22Rv1 (cell line): ENCODE results near the gene KCNQ4.
A peak's percentile ranks its signal among the peaks of the same experiment; 100 is the strongest.

Experiments used
- H3K27ac ChIP-seq: fragments of 450-650 bp; 2 replicates; pipeline ENCODE4 v1.5.1; 2017
- ZFX ChIP-seq: fragments of 450-650 bp; IDR thresholded peaks from 2 replicates; pipeline ENCODE4 v1.6.1; 2017; ENCODE audit warnings: antibody characterized with exemption, borderline replicate concordance
- TF ChIP-seq, protein P1 (sequence below): fragments of 450-650 bp; IDR thresholded peaks from 2 replicates; pipeline ENCODE4 v1.5.1; 2017; ENCODE audit warnings: mild to moderate bottlenecking

KCNQ4 gene

DNA sequence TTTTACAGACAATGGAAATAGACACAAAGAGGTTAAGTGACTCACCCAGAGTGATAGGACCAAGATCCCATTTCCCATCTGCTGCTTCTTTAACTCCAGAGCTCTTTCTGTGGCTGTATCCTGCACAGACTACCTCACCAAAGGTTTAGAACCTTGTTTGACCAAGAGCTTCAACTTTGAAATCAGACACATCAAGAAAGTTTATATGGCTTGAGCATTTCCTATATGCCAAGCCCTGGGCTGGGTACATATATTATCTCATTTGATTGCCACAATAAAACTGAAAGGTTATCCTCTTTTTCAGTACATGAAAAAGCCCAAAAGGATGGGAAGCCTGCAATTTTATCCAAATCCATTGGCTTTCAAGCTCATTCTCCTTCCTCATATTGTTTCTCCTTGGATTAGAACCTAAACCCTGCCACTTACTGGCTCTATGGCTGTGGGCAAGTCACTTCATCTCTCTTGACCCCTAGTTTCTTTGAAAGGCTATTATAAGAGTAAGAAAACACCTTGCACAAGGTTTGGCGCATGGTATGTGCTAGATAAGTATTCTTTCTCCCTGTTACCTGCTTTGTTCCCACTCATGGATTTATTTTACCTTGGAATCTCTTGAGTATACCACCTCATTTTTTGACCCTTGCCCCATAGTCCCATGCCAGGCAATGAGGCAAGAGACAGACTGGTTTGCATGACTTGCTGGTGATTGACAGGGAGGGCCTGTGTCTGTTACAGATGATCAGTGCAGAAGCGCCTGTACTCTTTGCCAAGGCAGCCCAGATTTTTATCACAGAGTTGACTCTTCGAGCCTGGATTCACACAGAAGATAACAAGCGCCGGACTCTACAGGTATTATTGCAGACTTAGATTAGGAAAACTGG lies 34.5 kb upstream of the KCNQ4 start:
- no peak for TF ChIP-seq ZFX
- TF ChIP-seq, protein P1, sequence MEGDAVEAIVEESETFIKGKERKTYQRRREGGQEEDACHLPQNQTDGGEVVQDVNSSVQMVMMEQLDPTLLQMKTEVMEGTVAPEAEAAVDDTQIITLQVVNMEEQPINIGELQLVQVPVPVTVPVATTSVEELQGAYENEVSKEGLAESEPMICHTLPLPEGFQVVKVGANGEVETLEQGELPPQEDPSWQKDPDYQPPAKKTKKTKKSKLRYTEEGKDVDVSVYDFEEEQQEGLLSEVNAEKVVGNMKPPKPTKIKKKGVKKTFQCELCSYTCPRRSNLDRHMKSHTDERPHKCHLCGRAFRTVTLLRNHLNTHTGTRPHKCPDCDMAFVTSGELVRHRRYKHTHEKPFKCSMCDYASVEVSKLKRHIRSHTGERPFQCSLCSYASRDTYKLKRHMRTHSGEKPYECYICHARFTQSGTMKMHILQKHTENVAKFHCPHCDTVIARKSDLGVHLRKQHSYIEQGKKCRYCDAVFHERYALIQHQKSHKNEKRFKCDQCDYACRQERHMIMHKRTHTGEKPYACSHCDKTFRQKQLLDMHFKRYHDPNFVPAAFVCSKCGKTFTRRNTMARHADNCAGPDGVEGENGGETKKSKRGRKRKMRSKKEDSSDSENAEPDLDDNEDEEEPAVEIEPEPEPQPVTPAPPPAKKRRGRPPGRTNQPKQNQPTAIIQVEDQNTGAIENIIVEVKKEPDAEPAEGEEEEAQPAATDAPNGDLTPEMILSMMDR, result no peak
- peak overlapping the region; percentile 50 for H3K27ac ChIP-seq

DNA sequence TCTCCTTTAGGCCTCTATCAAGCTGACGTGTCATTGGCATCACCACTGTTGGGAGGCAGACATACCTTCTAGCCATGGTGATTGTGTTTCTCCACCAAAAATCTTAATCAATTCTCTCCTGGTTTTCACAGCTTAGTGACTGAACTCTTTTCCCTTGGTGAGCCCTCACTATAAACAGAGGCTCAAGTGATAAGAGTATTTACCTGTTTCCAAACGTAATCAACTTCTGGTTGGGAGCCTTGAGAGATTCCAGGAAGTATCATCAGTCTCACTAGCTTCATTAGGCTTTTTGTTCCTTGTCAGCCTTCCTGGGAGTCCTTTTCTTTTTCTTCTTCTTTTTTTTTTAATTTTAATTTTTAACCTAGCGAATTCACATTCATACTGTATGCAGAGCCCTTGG lies 33.8 kb upstream of the KCNQ4 start:
- TF ChIP-seq ZFX, result no peak
- TF ChIP-seq, protein P1, result no peak
- H3K27ac ChIP-seq, result peak overlapping the region; percentile 50

DNA sequence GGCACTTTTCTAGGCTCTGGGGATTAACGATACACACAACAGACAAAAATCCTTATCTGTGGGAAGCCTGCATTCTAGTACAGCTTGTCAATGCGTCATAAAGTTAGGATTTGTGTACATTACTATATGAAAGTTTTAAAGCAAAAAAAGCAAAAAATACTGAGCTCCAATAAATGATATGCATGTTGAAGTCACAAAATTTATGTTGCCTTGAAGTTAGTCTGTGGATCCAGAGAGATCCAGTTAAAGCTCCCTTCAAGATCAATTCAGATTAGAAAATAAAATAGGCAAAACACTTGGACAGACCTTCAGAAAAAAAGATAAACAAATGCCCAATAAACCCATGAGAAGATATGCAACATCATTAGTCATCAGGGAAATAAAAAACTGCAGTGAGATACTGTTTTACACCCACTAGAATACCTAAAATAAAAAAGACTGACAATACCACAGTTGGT lies 33.1 kb upstream of the KCNQ4 start:
- peak overlapping the region; percentile 50 for H3K27ac ChIP-seq
- TF ChIP-seq ZFX, result no peak
- TF ChIP-seq, protein P1, result no peak

DNA sequence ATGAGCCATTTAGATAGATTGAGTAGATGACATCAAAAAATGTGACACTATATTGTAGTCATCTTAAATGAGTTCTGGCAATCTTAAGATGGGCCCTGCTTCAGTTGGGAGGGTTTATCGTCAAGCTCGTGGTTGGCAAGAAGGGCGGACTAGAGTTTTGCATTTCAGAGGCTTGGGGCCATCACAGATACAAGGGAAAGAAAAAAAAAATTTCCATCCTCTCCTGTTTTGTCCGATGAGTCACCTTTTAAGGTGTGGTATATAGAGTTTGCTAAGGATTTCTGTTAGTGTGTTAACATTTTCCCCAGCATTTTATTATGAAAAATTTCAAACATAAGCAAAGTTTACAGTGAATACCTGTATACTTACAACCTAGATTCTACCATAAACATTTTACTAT lies 31.8 kb upstream of the KCNQ4 start:
- TF ChIP-seq, protein P1, result no peak
- TF ChIP-seq ZFX, result no peak
- H3K27ac ChIP-seq, result no peak overlapping the region

DNA sequence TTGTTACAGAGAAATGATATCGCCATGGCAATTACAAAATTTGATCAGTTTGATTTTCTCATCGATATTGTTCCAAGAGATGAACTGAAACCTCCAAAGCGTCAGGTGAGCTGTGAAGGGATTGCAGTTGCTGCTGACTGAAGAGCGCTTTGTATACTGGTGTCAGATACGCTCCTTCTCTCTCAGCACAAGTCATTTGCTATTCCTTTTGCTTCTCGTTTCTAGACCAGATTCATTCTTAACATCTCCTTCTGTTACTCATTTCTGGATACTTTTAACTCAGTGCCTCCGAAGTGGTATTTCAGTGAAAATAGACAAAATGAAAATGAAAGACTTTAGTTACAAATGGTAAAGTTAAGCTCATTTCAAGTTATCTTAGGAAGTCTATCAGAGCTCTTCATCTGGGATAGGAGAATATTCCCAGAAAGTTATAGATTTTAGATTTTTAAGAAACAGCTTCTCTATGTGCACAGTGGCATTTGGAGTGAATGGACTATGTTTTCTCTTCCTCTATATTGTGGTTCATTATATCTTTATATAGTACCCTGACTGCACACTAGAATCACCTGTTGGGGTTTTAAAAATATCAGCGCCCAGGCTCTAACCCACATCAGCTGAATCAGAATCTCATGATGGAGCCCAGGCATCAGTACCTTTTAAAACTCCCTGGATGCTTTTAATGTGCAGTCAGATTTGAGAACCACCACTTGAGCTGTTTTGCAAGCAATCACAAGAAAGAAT lies 30.3 kb upstream of the KCNQ4 start:
- TF ChIP-seq, protein P1, result no peak
- no peak for TF ChIP-seq ZFX
- no peak overlapping the region for H3K27ac ChIP-seq

DNA sequence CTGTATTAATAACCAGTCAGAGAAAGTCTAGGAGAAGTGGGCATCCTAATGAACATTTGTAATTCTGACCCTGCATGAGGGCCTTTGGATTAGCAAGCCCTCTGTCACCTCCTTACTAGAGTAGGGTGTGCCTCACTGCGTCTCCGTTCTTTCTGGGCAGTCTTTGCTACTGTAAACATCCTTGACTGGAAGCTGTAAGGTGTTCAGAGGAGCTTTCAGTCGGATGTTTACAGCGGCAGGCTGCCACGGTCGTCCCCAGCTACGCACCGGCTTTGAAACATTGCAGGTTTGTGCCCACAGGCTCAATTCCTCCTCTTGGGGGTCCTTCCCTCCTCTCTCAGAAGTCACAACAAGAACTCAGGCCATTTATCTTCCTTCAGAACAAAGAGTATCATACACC lies 29.4 kb upstream of the KCNQ4 start:
- TF ChIP-seq ZFX, result no peak
- TF ChIP-seq, protein P1, result no peak
- no peak overlapping the region for H3K27ac ChIP-seq

DNA sequence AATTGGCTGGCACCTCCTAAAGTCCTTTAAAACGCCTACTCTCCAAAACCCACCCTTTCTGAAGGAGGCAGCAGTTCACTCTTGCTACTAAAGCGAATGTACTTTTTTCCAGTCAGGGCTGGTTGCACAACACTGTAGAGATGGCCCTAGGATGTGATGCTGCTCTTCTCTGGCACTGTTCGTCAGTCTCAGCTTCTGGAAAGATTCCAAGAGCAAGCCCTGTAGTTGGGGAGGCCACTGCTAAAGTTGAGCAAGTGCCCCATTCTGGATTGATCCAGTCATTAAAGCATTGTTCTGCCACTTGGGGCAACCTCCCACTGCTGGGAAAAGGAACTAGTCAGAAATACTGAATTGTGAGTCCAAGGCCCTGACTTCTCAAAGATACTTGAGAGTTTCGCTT lies 28.5 kb upstream of the KCNQ4 start:
- H3K27ac ChIP-seq, result no peak overlapping the region
- TF ChIP-seq, protein P1, result no peak
- TF ChIP-seq ZFX, result no peak
